ENCODE data around the gene SPRED2.

- TF ChIP-seq EZH2 (IDR thresholded peaks at IDR 0.05; ENCODE audit: borderline replicate concordance, low read length) (no peak), CTCF (conservative IDR thresholded peaks at IDR 0.05 in 1 of 2, IDR thresholded peaks at IDR 0.05 in 1 of 2; ENCODE audit: extremely low read depth in 1 of 2, insufficient read depth in 1 of 2, low read depth in 1 of 2, low read length in 2 of 2) (peak in 1 of 2 donors; percentile 0)
Observed at GRCh38 chr2:65435625-65436168, 3.3 kb upstream of the SPRED2 start.
